PC-3 (cell line): ENCODE results near the gene STX1B. TPM values are rescaled to one million over a fixed set of nuclear protein-coding genes. Genes with fewer than 3 reads are reported as not detected.

Experiments
- ATAC-seq: fragments of 200-7000 bp; cut with Tn5 transposase; 2 replicates; pipeline ENCODE4 v1.9.1; 2020; ENCODE audit warnings: mild to moderate bottlenecking, moderate library complexity
- BruUV-seq: library from RNA; stranded (reverse); fragments of 400-500 nt; replicated peaks from 2 replicates; lab custom pipeline; 2021; lab: Mats Ljungman, UMichigan
- CTCF ChIA-PET: fragments of 300-600 bp; sonication (Branson Sonifier 250); formaldehyde crosslinking; loops from one replicate; lab custom pipeline; 2022; ENCODE audit warnings: antibody characterized with exemption; lab: Charles Lee
- POLR2A ChIA-PET: fragments of 300-600 bp; sonication (Branson Sonifier 250); formaldehyde crosslinking; loops from one replicate; lab custom pipeline; 2022; ENCODE audit warnings: antibody characterized with exemption; ENCODE audit not compliant: unreplicated experiment; lab: Charles Lee
- DNase-seq: peaks from one replicate; pipeline ENCODE4 v3.0.0-alpha.2; 2015
- H2AFZ ChIP-seq: fragments of 300-600 bp; sonication (generic); 2 replicates; pipeline ENCODE4 v1.6.0; 2016; ENCODE audit warnings: antibody characterized with exemption, low read length
- H3F3A ChIP-seq: fragments of 300-600 bp; sonication (generic); one replicate; pipeline ENCODE4 v1.6.0; 2017; ENCODE audit warnings: antibody characterized with exemption, low read length, control low read depth, mild to moderate bottlenecking; ENCODE audit not compliant: unreplicated experiment
- H3K27ac ChIP-seq: fragments of 300-600 bp; sonication (generic); 2 replicates; pipeline ENCODE4 v1.5.1; 2016; ENCODE audit warnings: mild to moderate bottlenecking, low read length
- H3K27me3 ChIP-seq: fragments of 300-600 bp; sonication (generic); 2 replicates; pipeline ENCODE4 v1.6.1; 2016; ENCODE audit warnings: low read length, mixed read lengths
- H3K36me3 ChIP-seq: fragments of 300-600 bp; sonication (generic); 2 replicates; pipeline ENCODE4 v1.6.1; 2016; ENCODE audit warnings: low read depth, mixed run types, low read length, mixed read lengths
- H3K4me1 ChIP-seq: fragments of 300-600 bp; sonication (generic); 2 replicates; pipeline ENCODE4 v1.5.1; 2016; ENCODE audit warnings: low read length; ENCODE audit not compliant: insufficient read depth
- H3K4me2 ChIP-seq: fragments of 300-600 bp; sonication (generic); 2 replicates; pipeline ENCODE4 v1.6.0; 2016; ENCODE audit warnings: low read length
- H3K4me3 ChIP-seq: fragments of 300-600 bp; sonication (generic); 2 replicates; pipeline ENCODE4 v1.5.1; 2016; ENCODE audit warnings: mild to moderate bottlenecking, low read length, mixed read lengths
- H3K79me2 ChIP-seq: fragments of 300-600 bp; sonication (generic); 2 replicates; pipeline ENCODE4 v1.6.1; 2017; ENCODE audit warnings: low read length, mixed read lengths
- H3K9ac ChIP-seq: fragments of 300-600 bp; sonication (generic); 2 replicates; pipeline ENCODE4 v1.6.0; 2016; ENCODE audit warnings: mild to moderate bottlenecking, low read length
- H3K9me2 ChIP-seq: fragments of 300-600 bp; sonication (generic); replicated peaks from 2 replicates; pipeline ENCODE4 v1.6.1; 2016; ENCODE audit warnings: mixed run types, low read length, mixed read lengths
- H3K9me3 ChIP-seq: fragments of 300-600 bp; sonication (generic); 2 replicates; pipeline ENCODE4 v1.6.1; 2016; ENCODE audit warnings: low read length, mixed read lengths
- H4K20me1 ChIP-seq: fragments of 300-600 bp; sonication (generic); 2 replicates; pipeline ENCODE4 v1.6.1; 2016; ENCODE audit warnings: low read length, mixed read lengths
- EZH2 ChIP-seq: fragments of 300-600 bp; sonication (generic); IDR thresholded peaks from one replicate; pipeline ENCODE4 v1.6.1; 2017; ENCODE audit warnings: antibody characterized with exemption, mild to moderate bottlenecking, low read length; ENCODE audit not compliant: unreplicated experiment
- EZH2phosphoT487 ChIP-seq: fragments of 300-600 bp; sonication (generic); IDR thresholded peaks from 2 replicates; pipeline ENCODE4 v1.6.1; 2018; ENCODE audit warnings: mild to moderate bottlenecking, antibody characterized with exemption, low read length, borderline replicate concordance
- intact Hi-C: fragments of 100-400 bp; cut with micrococcal nuclease; formaldehyde crosslinking; loops from 2 replicates; pipeline ENCODE4 v1.9.0; 2023
- total RNA-seq: library from RNA; depleted of rRNA; stranded (reverse); fragments of >200 nt; gene quantifications from 2 replicates; pipeline ENCODE4 v1.2.3, GENCODE V29; 2014
- TF ChIP-seq, protein P1 (sequence below): fragments of 300-600 bp; sonication (generic); conservative IDR thresholded peaks from 2 replicates; pipeline ENCODE4 v1.5.1; 2017; ENCODE audit warnings: antibody characterized with exemption, low read depth, mild to moderate bottlenecking, low read length

STX1B gene
- total RNA-seq, 1 experiment from 2014 or later: 1.5 TPM

DNA sequence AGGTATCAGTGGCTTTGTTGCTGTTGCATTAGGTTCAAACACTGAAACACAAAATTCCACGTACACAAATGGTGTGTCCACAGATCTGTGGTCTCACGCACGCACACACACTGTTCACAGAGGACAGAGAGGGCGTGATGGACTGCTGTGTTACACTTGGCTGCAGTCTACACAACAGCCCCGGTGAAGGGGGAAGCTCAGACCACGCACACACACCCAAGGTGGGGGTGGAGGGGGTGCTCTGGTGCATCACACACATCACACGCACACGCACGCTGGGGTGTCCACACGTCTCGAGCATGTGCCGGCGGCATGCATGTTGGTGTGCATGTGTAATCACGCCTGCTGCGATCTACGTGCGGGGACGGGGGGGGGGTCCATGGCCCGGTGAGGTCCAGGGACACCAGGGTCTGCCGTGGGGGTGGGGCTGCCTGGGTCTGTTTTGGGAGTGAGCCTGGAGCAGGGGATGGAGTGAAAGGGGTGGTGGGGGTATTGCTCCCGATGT is 18.1 kb downstream of the STX1B start:
- ATAC-seq: no peak
- POLR2A ChIA-PET: no interaction called here
- H3K4me3 ChIP-seq: no peak overlapping the region

DNA sequence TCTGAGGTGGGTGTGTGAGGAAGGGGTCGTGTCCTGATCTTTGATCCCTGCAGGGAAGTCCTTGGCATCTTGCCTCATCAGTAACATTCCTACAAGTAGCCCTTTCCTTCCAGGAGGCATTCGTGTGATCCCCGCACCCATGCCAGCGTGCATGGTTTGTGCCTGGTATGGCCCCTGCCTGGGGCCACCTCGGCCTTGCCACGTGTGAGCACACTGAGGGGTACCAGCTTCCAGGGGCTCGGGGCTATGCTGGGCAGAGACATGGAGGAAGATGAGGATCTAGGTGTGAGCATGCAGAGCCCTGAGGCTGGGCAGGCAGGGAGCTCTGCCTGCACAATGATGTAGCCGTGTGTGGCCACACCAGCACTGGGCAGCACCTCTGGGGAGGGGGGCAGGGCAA is 19.4 kb downstream of the STX1B start:
- Histone ChIP-seq H3K9me3 (no peaks in the 10 kb centered on the region), H3K36me3 (no peaks in the 10 kb centered on the region), H3F3A (no peaks in the 10 kb centered on the region), H4K20me1 (no peaks in the 10 kb centered on the region), H3K9me2 (no peaks in the 10 kb centered on the region), H3K27ac (no peak overlapping the region), H2AFZ (no peak overlapping the region), H3K4me1 (no peaks in the 10 kb centered on the region; the same call in 1 of the 2 replicates), H3K79me2 (no peaks in the 10 kb centered on the region), H3K27me3 (no peaks in the 10 kb centered on the region), H3K4me3 (no peak overlapping the region), H3K4me2 (no peak overlapping the region), H3K9ac (no peak overlapping the region)
- BruUV-seq: no TSS peak
- DNase-seq: no peak
- no peak for ATAC-seq
- ChIA-PET CTCF (no interaction called here), POLR2A (no interaction called here)
- TF ChIP-seq, protein P1, sequence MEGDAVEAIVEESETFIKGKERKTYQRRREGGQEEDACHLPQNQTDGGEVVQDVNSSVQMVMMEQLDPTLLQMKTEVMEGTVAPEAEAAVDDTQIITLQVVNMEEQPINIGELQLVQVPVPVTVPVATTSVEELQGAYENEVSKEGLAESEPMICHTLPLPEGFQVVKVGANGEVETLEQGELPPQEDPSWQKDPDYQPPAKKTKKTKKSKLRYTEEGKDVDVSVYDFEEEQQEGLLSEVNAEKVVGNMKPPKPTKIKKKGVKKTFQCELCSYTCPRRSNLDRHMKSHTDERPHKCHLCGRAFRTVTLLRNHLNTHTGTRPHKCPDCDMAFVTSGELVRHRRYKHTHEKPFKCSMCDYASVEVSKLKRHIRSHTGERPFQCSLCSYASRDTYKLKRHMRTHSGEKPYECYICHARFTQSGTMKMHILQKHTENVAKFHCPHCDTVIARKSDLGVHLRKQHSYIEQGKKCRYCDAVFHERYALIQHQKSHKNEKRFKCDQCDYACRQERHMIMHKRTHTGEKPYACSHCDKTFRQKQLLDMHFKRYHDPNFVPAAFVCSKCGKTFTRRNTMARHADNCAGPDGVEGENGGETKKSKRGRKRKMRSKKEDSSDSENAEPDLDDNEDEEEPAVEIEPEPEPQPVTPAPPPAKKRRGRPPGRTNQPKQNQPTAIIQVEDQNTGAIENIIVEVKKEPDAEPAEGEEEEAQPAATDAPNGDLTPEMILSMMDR: no peak
- TF ChIP-seq EZH2 (no peak), EZH2phosphoT487 (no peak)
- intact Hi-C loops: no loop called here

More for the DNA sequence above, 18.1 kb downstream of the STX1B start:
- Histone ChIP-seq H3K9ac (no peak overlapping the region), H4K20me1 (no peaks in the 10 kb centered on the region), H2AFZ (no peak overlapping the region), H3K9me3 (no peaks in the 10 kb centered on the region), H3K9me2 (no peaks in the 10 kb centered on the region), H3K4me2 (no peak overlapping the region), H3F3A (no peaks in the 10 kb centered on the region), H3K79me2 (no peaks in the 10 kb centered on the region), H3K36me3 (no peaks in the 10 kb centered on the region), H3K4me1 (peaks cover 7% of the 10 kb centered on the region; the same call in 1 of the 2 replicates), H3K27me3 (no peaks in the 10 kb centered on the region), H3K27ac (no peak overlapping the region)
- CTCF ChIA-PET: no interaction called here
- intact Hi-C loops: no loop called here
- no TSS peak for BruUV-seq
- TF ChIP-seq EZH2: no peak
- TF ChIP-seq, protein P1: no peak
- no peak for TF ChIP-seq EZH2phosphoT487
- DNase-seq: no peak

DNA sequence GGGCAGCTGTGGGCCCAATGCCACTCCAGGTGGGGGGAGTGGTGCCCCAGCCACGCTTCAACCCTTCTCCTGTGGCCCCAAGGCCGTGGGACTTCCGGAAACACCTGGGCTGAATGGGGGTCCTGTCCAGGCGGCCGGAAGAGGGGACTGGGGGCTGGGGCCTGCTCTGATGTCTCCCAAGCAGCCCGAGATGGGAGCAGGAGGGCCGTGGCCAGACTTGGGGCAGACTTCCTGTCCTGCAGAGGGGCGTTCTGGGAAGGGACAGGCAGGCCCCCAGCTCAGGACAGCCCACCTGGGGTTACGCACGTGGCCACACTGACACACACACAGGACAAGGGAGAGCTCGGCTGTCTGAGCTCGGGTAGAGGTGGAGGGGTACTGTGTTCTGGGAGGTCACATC is 20.3 kb downstream of the STX1B start:
- CTCF ChIA-PET: no interaction called here
- no TSS peak for BruUV-seq

More for the DNA sequence above, 20.3 kb downstream of the STX1B start:
- ATAC-seq (no peak), DNase-seq (no peak)
- Histone ChIP-seq H3K9me2 (no peaks in the 10 kb centered on the region), H3K4me3 (no peak overlapping the region), H3K27me3 (no peaks in the 10 kb centered on the region), H3K27ac (no peak overlapping the region), H3K4me1 (peaks cover 6% of the 10 kb centered on the region; the same call in 1 of the 2 replicates), H2AFZ (no peak overlapping the region), H3K36me3 (no peaks in the 10 kb centered on the region), H4K20me1 (no peaks in the 10 kb centered on the region), H3F3A (no peaks in the 10 kb centered on the region), H3K4me2 (no peak overlapping the region), H3K9me3 (no peaks in the 10 kb centered on the region), H3K79me2 (no peaks in the 10 kb centered on the region), H3K9ac (no peak overlapping the region)
- TF ChIP-seq EZH2: no peak
- no peak for TF ChIP-seq EZH2phosphoT487
- TF ChIP-seq, protein P1: no peak
- POLR2A ChIA-PET: no interaction called here
- intact Hi-C loops: no loop called here
